ENCODE results near the gene A2ML1. TPM values are rescaled to one million over a fixed set of nuclear protein-coding genes. Genes with fewer than 3 reads are reported as not detected.
"Not testable (repeated sequence)": the region's sequence is repeated elsewhere in the genome, so short reads cannot be mapped to it uniquely, and the experiment has no call there.

Gene A2ML1
- total RNA-seq, 1 experiment from 2014 or later, result not detected

- no peak for DNase-seq (ENCODE audit: low read depth)
Observed at GRCh38 chr12:8855891-8856290, 33.5 kb downstream of the A2ML1 start.

- DNase-seq (ENCODE audit: low read depth), result not testable (repeated sequence)
Observed at GRCh38 chr12:8859448-8859847, 37.0 kb downstream of the A2ML1 start.

GRCh38 chr12:8860165-8860961, 37.9 kb downstream of the A2ML1 start:
- DNase-seq (ENCODE audit: low read depth), result peak; percentile 5

DNA sequence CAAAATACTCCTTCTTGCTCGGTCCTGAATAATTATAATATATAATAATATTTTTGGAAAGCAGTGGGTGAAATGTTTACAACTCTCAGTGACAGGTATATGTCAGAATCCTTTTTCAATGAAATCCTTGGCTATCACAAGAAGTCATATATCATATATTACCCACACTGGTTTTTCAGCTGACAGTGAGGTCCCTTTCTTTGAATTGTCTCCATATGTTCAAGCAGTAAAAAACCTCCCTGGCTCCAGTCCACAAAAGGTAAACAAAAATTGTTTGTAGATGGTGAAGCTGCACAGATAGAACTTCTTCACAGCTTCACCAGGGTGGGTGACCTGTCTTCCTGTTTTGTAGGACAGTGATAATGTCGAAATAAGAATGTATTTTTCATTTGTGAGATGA, 44.0 kb downstream of the A2ML1 start:
- DNase-seq (ENCODE audit: low read depth), result no peak

DNA sequence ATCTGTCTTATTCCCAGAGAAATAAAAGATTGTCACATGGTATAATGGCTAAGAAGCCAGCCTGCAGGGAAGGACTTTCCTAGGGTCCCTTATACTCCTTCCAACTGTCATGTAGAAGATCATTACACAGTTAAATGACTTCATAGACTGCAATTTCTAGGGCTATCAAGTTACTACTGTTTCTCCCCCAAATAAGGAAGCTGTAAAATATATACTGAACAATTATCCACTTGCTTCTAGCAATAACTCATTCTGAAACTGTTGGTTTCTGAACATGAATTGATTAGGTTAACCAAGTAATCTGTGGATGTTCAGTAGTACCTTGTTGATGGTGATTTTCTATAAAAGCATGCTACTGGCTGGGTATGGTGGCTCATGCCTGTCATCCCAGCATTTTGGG, 44.6 kb downstream of the A2ML1 start:
- no peak for DNase-seq (ENCODE audit: low read depth)

GRCh38 chr12:8867786-8868185, 45.4 kb downstream of the A2ML1 start:
- no peak for DNase-seq (ENCODE audit: low read depth)

DNA sequence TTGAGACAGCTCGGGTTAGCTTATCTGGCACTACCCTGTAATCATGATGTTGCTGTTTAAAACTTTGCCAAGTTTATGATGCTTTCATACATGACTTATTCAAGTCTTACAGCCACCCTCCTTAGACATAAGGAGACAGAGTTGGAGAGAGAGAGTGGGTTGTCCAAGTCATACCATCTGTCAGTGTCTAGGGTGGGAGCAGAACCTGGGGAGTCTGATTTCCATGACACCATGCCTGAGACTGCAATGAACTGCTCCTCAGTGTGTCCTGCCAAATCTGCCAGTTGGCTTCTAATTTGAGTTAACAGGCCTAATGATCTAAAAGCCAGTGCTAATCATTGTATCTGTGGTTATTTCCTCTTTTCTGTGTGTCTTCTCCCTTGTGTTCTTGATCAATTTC, 48.2 kb downstream of the A2ML1 start:
- no peak for DNase-seq (ENCODE audit: low read depth)

DNA sequence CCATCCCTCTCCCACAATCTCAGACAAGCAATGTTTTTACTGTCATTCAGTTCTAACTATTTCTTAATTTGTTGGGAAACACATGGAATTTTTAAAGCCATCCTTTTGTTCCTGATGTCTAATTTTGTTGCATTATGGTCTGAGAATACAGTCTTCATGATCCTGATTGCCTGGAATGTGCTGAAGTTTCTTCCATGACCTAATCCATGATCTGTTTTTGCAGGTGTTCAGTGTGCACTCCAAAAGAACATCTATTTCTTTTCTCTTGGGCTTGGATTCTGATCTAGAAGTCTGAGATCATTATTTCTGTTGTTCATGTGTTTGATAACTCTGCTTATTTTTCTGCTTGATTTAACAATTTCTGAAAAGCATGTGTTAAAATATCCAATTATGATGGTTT, 48.6 kb downstream of the A2ML1 start:
- no peak for DNase-seq (ENCODE audit: low read depth)

GRCh38 chr12:8876887-8877286, 54.5 kb downstream of the A2ML1 start:
- DNase-seq (ENCODE audit: low read depth), result no peak

DNA sequence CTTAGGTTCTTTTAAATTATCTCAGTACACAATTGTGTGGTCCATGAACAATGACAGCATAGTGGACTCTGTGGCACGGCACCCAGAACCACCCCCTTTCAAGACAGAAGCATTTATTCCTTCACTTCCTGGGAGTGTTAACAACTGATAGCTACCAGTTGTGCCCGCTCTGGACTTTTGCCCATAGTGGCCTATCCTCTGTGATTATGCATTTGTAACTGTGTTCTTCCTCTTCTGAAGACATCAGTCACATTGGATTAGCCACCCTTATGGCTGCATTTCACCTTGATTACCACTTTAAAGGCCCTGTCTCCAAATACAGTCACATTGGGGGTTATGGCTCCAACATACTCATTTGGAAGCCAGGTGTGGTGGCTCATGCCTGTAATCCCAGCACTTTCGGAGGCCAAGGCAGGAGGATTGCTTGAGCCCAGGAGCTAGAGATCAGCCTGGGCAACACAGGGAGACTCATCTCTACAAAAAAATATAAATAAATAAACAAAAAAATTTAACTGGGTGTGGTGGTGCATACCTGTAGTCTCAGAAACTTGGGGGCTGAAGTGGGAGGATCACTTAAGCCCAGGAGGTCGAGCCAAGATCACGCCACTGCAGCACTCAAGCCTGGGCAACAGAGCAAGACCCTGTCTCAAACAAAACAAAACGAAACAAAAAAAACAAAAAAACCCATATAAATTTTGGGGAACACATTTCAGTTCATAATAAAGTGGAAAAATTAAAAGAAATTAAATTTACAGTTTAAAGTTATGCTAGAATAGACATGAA, 64.3 kb downstream of the A2ML1 start:
- DNase-seq (ENCODE audit: low read depth), result no peak

DNA sequence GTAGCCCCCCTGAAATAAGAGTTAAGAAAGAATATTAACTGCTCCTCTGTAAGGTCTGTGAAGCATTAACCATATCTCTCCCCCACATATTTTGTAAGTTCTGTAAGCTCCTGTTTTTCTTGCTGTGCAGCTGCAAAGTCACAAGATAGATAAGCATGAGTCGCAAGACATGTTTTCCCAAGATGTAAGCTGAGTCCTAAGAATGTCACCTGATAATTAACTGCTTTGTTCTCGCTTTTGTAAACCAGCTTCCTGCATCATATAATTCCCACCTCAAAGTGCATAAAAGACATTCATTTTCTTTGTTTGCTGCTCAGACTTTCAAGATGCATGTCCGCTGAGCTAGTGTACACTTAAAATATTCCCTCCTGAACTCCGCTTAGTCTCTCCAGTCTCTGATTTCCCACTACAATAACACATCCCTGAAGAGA, 64.9 kb downstream of the A2ML1 start:
- no peak for DNase-seq (ENCODE audit: low read depth)

GRCh38 chr12:8890313-8891085, 68.1 kb downstream of the A2ML1 start:
- DNase-seq (ENCODE audit: low read depth), result peak; percentile 27

DNA sequence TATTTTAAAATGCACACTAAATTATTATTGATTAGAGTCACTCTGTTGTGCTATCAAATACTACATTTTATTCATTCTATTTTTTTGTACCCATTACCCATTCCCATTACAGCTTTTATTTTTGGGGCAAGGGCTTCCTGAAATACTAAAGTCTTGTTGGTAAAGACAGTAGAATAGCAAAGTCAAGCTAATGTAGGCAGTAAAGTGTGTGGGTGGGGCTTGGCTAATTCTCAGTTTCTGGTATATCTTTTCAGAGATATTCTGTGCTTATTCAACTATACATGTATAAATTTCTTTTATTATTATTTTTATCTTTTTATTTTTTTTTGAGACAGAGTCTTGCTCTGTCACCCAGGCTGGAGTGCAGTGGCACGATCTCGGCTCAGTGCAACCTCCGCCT, 69.6 kb downstream of the A2ML1 start:
- no peak for DNase-seq (ENCODE audit: low read depth)

- no peak for DNase-seq (ENCODE audit: low read depth)
Observed at GRCh38 chr12:8894378-8894777, 72.0 kb downstream of the A2ML1 start.

- DNase-seq (ENCODE audit: low read depth), result no peak
Observed at GRCh38 chr12:8894986-8895385, 72.6 kb downstream of the A2ML1 start.

DNA sequence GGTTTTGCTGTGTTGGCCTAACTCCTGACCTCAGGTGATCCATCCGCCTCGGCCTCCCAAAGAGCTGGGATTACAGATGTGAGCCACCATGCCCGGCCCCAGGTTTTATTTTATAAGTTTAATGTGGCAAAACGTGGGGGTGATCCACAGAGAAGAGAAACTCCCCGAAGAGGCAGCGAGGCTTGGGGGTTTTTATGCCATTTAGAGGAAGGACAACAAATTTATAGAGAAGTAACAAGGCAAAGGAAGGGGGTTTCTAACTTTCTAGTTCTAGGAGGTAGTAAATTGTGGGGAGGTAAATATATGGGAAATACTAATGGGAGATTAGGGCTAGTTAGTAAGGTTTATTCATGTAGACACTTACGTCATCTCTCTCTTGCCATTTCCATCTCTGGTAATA, 74.7 kb downstream of the A2ML1 start:
- no peak for DNase-seq (ENCODE audit: low read depth)

GRCh38 chr12:8899830-8900229, 77.4 kb downstream of the A2ML1 start:
- no peak for DNase-seq (ENCODE audit: low read depth)

DNA sequence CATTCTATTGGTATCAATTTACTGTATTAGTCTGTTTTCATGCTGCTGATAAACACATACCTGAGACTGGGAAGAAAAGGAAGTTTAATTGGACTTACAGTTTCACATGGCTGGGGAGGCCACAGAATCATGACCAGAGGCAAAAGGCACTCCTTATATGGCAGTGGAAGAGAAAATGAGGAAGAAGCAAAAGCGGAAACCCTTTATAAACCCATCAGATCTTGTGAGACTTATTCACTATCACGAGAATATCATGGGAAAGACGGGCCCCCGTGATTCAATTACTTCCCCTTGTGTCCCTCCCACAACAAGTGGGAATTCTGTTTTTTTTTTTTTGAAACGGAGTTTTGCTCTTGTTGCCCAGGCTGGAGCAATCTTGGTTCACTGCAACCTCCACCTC, 80.3 kb downstream of the A2ML1 start:
- DNase-seq (ENCODE audit: low read depth), result not testable (repeated sequence)

GRCh38 chr12:8903646-8904045, 81.2 kb downstream of the A2ML1 start:
- no peak for DNase-seq (ENCODE audit: low read depth)

DNA sequence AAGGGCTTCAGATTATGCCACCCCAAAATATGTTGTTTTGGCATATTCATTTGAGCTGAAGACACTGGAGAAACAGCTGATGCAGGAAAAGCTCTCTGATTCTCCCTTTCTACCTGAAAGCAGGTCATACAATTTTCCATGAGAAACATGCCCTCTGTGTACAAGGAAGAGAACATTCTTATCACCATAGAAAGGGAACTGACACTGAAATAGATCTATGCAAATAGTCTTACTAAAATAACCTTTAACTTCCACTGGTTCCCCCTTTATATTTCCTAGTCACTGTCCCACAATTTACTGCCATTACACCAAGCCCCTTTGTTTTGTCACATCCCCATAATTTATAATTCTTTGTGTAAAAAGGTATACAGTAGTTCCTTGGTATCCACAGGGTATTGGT, 82.2 kb downstream of the A2ML1 start:
- DNase-seq (ENCODE audit: low read depth), result no peak

GRCh38 chr12:8905546-8905945, 83.1 kb downstream of the A2ML1 start:
- no peak for DNase-seq (ENCODE audit: low read depth)

Measured in M059J (cell line).